HG03442 (cell line): ENCODE measurements around the gene CKM.

Source experiments
- ATAC-seq: cut with Tn5 transposase; IDR thresholded peaks from one replicate; pipeline ENCODE4 v1.9.1; 2021; ENCODE audit warnings: mild to moderate bottlenecking, moderate library complexity; ENCODE audit not compliant: unreplicated experiment

The CKM gene

DNA sequence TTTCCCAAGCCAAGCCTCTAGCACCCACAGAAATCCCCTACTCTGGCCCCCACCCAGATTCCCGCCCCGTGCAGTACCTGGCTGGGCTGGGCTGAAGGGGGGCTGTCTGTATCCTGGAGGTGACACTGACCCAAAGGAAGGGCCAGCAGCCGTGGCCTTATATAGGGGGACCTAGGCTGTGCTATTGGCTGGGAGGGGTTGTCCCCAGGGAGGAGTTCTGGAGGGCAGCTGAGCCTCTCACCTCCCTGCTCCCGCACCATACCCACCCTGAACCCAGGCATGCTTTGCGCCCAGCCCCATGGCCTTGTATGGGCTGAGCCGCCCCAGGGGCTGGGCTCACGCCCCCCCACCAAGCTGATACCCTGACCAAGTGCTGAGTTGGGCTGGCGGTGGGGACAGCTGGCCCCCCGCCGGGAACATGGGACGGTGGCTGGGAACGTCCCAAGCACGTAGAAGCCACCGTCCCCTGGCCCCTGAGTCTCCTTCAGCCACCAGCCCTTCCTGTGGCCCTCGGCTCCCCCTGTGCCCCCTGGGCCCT lies at the start of gene CKM:
Gene CKM (minus strand): TSS at position 132 of the 538 bp plus-strand sequence. CDS start 3,162 bp downstream, outside the sequence.
- no peak for ATAC-seq

DNA sequence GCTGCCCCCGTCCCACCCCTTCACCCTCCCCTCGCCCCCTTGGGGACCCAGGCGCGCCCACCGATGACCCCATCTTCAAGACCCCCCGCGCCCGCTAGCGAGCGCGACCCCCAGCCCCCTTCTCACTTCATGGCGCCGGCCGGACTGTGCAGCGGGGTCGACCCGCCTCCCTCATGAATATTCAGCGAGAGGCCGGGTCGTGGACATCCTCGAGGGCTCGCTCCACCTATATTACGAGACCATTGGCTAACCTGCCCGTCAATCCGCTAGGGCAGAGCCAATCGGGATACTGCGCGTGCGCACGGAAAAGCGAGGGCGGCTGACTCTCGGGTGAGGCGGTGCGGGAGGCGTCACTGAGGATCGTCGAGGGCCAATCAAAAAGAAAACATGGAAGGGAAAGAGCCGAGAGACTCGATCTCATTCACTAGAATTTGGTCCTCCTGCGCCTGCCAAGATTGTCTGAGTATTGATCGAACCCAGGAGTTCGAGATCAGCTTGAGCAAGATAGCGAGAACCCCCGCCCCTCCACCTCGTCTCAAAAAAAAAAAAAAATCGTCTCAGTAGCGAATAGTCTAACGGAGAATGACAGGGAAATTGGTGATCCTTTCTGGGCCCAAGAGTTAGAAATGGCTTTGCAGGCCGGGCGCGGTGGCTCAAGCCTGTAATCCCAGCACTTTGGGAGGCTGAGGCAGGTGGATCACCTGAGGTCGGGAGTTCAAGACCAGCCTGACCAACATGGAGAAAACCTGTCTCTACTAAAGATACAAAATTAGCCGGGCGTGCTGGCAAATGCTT lies 47.9 kb upstream of the CKM start, which contains the start of gene ERCC2:
Gene ERCC2 (minus strand): TSS at position 164 of the 795 bp plus-strand sequence. CDS start 33 bp downstream, at position 131.
- peak; percentile 93 for ATAC-seq

DNA sequence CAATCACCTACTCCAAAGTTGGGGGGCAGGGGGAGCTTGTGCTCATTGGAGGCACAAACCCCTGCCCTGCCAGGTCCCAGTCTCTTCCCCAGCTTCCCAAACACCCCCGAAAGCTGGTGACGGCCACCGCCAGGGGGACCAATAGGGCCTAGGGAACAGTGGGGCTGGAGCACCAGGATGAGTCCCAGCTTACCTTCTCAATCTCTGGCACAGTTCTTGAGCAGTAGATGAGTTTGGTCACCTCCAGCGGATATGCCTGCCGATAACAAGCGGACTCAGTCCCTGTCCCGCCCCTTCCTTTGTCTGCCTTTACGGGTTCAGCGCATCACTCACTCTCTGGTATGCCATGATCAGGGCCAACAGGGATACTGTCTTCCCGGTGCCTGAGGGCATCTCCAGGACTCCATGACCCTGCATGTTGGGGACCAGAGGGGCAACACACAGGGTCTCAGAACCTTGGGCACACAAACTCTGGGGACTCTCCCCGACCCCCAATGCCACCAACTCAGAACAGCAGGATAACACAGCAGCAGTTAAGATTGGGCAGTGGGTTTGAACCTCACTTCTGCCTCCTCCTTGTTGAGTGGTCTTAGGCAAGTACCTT lies 46.2 kb upstream of the CKM start:
- no peak for ATAC-seq

DNA sequence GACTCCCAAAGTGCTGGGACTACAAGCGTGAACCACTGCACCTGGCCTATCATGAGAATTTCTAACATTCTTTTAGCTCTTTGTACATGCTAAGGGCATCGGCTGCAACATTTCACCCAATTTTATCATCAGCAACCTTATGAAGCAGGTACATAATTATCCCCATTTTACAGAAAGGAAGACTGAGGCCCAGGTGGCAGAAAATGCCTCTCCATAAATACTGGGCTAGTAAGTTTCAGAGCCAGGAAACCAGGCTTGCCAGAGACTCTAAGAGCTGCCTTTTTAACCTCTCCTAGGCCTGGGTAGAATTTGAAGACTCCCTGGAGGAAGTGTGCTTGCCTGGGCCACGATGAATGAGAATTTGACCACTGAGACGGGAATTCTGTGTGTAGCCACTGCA lies 45.5 kb upstream of the CKM start:
- ATAC-seq: no peak

DNA sequence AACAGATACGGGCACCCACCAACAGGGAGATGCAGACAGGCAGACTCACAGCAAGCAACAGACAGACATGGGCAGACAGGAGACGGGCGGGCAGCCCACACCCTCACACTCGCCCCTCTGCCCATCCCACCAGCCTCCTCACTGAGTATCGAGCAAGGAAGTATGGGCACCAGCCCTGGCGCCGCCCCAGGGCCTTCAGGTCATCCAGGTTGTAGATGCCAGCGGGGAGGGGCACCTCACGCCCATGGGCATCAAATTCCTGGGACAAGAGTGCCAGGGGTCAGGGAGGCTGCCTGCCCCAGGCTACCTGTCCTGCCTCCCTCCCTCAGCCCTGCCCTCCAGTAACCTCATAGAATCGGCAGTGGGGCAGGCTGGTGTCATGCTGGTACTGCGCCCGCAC lies 42.0 kb upstream of the CKM start:
- no peak for ATAC-seq

DNA sequence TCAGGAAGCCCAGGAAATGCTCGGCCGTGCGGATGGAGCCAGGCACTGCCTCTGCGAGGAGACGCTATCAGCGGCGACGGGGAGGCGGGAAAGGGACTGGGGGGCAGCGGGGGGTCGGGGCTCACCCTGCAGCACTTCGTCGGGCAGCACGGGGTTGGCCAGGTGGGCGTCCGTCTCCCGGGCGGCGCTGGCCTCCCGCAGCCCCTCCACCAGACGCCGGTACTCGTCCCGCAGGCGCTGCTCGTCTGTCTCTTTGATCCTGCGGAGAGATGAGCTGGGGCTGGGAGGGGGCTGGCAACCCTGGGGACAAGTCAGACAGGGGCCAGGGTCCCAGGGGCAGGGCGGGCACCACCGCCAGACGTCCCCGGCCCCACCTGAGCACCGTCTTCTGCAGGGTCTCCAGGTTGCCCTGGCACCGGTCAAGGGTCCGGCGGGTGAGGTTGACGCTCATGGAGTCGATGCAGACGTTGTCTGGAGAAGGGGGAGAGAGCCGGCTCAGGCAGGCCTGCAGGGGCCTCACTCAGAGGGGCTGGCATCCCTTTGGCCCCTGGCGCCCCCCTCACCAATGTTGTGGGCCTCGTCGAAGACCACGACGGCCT lies 41.3 kb upstream of the CKM start:
- no peak for ATAC-seq

DNA sequence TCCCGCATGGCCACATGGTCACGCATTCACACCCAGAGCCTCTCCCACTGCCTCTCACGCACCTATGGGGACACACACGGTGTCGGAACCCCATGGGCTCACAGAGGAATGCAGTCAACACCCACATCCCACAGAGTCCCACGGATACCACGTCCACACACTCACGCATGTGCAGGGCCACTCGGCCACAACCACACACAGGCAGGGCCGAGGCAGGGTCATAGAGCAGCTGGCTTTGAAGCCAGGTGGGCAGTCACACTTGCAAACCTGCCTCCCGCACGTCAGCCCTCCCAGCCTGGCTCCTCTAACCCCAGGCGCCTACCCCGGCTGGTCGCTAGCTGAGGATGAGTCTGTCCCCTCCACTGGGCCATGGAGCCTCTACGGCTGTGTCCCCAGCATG lies 39.6 kb upstream of the CKM start:
- ATAC-seq: no peak

DNA sequence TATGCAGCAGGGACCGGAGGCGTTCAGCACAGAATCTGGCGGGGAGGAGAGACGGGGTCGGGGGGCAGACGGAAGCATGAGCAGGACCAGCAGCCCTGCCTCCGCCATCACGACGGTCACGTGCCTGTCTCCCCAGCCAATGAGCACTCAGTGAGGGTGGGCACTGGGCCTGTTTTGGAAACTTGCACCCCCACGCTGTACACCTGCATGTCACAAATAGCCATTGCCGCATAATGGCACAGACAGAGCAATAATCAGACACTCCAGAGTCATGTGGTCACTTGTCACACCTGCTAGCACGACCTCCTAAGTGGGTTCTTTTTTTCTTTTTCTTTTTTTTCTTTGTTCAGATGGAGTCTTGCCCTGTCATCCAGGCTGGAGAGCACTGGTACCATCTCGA lies 38.9 kb upstream of the CKM start:
- ATAC-seq: no peak

DNA sequence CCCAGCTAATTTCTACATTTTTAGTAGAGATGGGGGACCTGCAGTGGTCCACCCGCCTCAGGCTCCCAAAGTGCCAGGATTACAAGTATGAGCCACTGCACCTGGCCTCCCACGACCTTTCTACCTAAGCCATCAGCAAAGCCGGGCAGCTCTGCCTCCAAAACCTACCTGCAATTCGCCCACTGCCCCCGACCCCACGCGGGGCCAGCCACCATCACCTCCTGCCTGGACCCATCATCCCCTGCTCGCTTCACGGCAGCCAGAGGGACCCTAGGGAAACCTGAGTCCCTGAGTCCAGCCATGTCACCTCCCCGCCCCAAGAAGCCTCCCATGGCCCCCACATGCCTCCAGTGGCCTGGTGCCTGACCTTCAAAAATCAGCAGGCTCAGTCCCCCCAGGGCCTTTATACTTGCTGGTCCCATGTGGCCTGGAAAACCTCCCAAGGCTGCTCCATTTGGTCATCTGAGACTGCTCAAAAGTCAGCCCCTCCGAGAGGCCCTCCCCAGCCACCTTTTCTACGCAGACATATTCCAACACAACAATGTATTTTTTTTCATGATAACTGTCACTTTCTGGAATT lies 35.6 kb upstream of the CKM start:
- no peak for ATAC-seq

DNA sequence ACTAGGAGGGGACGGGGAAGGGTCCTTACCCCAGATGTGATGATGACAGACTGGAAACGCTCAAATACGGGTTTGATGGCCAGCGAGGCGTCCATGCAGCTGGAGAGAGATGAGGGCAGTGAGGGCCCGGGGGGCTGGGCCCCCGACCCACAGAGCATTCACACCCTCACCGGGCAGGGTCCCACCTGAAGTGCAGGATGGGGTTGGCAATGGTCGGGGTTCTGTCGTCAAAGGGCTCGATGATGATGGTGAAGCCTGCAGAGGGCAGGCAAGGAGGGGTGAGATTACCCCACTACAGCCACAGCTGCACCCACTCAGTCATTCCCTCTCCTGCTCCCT lies 34.7 kb upstream of the CKM start:
- ATAC-seq: no peak

DNA sequence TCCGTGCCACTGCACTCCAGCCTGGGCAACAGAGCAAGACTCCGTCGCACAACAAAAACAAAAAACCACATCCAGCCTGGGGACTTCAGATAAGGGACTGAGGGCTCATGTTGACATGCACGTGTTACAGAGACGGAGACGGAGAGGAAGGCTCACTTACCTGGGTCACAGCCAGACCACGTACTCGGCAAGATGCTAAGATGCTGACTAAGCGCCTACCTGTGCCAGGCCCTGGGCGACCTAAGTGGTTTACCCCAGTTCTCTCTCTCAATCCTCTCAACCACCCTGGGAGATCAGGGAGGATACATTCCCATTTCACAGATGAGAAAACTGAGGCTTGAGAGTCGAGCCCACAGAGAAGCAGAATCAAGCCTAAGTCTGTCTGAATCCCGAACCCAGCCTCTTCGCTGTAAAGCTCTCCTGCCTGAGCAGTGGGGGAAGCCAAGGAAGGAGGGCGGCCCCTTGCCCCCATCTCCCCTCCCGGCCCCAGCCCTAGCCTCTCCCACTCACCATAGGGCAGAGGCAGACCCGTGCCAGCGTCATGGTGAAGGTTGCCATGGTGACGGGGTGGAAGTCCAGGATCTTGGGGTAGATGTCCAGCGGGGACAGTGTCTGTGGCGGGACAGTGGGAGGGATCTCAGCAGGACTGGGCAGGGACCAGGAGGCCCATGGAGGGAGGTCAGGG lies 34.2 kb upstream of the CKM start:
- no peak for ATAC-seq

DNA sequence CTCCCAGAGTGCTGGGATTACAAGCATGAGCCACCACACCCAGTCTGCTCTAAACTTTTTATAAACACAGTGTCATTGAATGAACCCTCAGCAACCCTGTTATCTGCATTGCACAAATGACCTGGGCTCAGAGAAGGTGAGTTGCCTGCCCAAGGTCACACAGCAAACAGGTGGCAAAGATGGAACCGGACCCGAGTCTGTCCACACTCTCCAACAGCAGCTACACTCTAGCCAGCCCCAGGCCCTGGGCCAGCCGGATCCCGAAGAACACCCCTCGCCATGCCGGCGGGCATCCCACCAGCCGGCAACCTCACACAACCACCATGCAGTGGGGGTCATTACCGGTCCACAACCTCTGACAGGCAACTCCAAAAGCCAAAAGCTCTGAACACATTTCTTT lies 33.2 kb upstream of the CKM start:
- ATAC-seq: no peak

DNA sequence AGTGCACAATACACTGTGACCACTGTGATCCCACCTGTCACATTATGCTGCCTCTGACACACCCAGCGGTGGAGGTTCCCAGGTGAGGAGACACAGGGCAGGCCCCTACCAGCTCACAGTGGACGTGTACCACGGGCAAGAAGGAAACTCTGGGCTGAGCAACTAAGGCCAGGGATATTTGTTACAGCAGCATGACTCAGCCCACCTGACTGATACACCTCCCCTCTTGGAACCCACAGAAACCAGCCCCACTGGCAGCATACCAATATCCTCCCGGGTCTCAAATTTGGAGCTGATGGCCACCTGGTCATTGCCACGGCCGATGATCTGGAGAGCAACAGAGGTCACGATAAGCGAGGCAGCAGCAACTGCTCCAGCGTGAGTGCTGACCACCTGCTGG lies 32.7 kb upstream of the CKM start:
- ATAC-seq: no peak

DNA sequence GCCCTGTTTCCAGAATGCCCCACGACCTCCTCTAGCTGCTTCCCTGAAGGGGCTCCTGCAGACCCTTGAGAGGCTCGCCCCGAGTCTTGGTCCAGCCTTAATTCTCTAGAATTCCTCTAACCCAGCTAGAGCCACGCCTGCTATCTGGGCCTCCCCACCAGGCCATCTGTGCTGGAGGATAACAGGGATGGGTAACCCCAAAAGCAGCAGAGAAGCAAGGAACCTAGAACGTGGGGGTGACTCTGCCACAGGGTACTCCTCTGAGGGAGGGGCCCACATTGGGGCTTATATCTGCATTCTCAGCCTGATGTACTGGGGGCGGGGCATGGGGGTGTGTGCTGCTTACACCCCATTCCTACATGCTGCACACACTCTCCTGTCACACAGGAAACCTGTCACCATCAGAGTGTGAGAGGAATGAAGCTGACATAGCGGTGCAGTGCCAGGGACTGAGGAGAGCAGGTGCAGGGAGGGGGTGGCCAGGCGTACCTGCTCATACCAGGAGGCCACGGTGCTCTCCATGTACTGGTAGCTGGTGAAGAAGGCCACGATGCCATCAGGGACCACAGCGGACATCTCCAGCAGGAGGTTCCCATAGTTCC lies 31.7 kb upstream of the CKM start:
- ATAC-seq: no peak

DNA sequence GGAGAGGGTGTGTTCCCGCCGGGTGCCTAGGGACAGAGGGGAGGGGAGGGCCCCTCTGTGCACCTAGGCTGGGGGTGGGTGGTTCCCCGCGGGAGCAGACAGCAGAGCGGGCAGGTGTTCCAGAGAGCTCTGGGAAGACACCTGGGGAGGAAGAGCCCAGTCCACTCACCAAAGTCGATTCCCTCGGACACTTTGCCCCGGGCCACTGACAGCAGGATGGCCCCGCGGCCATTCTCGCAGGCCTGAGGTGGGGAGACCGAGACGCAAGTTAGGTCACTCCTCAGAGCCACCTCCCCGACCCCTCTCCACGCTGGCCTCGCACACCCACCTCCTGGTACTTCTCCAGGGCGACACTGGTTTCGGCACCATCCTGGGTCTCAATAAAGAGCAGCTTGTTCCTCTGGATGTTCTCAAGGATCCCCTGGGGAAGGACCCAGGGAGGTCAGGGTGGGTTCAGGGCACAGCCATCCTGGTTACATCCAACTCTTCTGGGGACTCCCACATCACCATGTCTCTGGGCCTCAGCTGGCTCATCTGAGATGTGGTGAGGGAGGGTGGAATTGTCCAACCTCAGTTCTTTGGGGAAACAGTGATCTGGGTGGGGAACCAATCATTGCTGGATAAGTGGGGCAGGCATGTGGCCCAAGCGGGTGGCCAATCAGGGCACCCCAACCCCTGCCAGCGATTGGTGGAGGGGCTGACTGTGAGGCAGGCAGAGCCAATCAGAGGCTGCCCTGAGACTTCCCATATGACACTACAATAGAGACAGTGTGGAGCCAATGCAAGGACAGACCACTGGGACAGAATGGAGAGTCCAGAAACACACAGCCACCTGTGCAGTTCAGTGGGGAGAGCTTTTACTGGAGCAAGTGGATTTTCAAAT lies 30.5 kb upstream of the CKM start:
- ATAC-seq: no peak

DNA sequence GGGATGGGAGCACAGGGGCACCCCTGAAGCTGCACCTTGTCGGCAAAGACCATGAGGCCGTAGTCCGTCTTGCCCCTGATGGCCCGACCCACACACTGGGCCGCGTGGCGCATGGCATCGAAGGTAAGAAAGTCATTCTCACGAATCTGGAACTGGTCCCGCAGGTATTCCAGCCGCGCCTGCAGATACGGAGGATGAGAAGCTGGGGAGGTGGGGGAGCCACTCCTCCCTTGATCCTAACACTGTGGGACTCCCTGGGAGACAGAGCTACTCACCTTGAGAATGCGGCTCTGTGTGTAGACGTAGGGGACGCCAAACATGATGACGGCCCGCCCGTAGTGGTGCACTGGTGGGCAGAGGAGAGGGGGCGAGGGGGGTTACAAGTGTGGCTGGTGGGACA lies 29.8 kb upstream of the CKM start:
- ATAC-seq: no peak

DNA sequence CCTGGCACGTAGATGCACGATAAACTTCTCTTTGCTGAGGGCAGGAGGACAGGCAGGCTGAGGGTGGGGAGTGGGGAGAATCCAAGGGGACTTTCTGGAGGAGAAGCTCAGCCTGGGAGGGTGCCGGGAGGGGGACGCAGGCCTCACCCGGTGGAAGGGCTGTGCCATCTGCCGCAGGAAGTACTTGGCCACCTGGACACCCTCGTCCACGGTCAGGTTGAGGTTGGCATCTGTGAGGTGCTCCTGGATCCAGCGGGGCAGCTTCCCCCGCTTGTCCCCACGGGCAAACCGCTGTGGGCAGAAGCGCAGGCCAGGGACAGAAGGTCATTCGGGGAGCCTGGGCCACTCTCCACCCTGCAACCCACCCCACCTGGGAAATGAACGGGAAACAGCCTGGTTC lies 29.4 kb upstream of the CKM start:
- no peak for ATAC-seq

DNA sequence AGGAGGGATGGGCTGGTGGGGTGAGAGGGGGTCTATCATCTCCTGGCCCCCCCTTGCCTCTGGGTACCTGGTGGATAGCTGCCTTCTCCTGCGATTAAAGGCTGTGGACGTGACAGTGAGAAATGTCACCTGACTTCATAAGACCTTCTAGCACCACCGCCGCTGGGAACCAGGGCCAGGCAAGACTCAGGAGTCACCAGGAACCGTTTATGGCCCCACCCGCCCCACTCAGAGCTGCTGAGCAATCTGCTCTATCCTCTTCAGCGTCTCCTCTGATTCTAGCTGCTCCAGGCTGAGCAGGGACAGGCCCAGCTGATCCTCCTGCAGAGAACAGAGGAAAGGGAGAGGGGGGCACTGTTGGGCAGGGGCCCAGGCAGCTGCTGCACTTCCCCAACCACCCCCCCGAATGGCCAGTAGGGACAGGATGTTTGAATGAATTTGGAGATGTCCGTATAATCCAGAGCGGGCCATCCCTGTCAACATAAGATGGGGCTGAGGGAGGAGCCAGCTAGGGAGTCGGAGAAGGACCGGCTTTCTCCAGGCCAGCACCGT lies 28.8 kb upstream of the CKM start:
- no peak for ATAC-seq

DNA sequence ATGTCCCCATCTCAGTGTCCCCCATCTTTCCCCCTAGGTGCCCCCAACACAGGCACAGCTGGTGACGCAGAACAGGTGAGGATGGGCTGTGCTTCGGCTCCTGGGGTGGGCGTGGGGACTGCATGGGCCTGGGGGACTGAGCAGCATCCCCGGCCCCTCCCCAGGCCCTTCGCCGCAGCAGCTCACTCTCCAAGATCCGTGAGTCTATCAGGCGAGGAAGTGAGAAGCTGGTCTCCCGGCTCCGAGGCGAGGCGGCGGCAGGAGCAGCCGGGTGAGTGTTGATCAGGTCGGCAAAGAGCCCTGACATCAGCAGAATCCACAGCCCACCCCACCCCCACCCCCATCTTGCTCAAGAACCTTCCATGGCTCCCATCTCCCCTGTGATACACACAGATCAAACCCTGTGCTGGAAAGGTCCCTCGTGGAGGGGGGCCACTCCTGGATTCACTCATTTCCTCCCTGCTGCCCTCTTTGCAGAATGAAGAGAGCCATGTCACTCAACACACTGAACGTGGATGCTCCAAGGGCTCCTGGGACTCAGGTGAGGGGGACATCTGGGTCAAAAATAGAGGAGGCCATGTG lies 27.9 kb upstream of the CKM start:
- no peak for ATAC-seq
